NCI-H128 (cell line): Measurements from ENCODE around the gene NUDT22.

Experiments
- DNase-seq: peaks from one replicate; lab custom pipeline; 2025; ENCODE audit not compliant: unreplicated experiment; lab: John Stamatoyannopoulos, UW

The NUDT22 gene

DNA sequence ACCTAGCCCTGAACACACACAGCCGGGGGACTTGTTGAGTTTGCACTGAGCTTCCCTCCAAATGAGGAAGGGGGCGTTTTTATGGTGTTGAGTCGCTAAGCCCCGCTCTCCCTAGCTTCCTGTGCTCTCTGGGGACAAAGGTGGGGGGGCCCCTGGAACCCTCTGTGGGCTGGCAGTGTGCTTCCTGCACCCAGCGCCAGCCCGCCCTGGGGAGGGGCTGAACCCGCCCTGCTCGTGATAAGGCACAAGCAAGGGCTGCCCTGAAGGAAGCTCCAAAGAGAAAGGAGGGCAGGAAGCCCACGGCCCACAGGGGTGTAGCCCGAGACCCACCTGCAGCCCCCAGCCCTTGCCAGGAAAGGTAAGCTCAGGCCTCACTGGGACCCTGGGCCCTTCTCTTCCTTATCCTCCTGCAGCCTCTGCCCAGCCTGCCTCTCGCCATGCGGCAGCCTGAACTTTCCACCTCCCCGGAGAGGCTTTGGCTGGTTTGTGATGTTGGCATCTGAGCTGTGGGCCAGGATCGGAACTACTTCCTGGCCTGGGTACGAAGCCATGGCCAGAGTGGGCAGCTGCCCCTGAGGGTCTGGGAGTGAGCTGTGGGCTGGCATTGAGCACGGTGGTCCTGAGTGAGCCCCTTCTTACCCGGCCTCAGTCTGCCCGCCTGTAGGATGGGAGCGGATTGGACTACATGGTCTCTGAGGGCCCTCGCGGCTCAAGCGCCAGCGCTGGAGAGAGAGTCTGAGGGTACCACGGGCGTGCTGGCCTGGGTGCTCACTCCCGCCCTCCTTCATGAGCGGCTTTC lies 19.4 kb upstream of the NUDT22 start, which contains the start of gene FERMT3:
Gene FERMT3, plus strand, starts transcription at position 265 of the 799 bp plus-strand sequence. CDS start 644 bp downstream, outside the sequence.
- no peak for DNase-seq

DNA sequence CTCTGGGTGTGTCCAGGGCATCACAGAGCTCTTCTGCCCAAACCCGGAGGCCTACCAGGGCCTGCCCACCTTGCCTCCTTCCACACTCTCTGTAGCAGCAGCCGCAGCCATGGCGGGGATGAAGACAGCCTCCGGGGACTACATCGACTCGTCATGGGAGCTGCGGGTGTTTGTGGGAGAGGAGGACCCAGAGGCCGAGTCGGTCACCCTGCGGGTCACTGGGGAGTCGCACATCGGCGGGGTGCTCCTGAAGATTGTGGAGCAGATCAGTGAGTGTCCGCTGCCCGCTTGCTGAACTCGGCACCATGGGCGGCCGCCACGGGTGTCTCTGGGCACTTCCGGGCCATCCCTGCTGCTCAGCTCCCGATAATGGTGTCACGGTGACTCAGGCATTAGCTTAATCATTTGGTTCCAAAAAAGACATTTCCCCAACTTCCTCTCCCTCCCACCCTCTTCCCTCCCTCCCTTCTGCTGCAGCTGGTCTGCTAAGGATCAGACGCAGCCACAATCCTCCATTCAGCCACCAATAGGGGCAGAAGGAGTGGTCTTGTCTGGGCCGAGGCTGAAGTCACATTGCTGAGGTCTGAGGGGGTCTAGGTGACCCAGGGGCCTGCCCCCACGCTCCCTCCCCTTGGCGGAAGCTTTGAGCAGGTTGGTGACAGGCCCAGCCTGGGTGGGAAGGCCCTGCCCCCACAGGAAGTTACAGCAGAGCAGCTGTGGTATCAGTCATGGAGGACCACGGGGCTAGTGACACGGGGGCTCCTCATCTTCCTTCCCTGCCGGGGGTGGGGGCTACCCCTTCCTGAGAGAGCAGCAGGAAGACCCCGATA lies 18.6 kb upstream of the NUDT22 start:
- DNase-seq: no peak

DNA sequence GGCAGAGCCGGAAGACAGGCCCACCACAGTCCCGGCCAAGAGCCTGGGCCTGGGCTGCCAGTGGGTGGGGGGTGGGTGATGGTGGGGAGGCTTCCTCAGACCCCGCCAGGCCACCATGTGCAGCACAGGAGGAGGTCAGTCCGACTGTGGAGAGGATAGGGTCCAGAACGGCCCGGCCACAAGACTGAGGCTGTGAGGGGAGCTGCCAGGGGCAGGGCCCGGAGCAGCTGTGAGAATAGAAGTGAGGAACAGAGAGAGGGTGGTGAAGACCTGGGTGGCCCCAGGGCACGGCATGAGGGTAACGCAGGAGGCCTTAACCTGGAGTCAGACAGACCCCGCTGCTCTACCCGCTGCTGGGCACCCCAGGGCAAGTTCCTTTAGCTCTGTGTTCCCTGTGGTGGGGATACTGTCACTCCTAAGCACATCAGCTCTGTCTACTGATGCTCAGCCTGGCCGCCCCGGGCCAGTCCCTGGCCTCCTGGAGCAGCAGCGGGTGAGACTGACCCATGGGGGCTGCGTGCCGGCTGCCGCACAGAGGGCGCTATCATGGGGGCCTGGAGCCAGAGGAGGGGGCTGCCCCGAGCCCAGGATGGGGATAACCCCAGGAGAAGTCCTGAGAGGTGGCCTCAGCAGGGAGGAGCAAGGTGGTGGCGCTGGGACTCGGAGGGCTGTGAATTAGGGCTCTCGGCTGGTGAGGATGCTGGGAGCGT lies 17.8 kb upstream of the NUDT22 start:
- no peak for DNase-seq

DNA sequence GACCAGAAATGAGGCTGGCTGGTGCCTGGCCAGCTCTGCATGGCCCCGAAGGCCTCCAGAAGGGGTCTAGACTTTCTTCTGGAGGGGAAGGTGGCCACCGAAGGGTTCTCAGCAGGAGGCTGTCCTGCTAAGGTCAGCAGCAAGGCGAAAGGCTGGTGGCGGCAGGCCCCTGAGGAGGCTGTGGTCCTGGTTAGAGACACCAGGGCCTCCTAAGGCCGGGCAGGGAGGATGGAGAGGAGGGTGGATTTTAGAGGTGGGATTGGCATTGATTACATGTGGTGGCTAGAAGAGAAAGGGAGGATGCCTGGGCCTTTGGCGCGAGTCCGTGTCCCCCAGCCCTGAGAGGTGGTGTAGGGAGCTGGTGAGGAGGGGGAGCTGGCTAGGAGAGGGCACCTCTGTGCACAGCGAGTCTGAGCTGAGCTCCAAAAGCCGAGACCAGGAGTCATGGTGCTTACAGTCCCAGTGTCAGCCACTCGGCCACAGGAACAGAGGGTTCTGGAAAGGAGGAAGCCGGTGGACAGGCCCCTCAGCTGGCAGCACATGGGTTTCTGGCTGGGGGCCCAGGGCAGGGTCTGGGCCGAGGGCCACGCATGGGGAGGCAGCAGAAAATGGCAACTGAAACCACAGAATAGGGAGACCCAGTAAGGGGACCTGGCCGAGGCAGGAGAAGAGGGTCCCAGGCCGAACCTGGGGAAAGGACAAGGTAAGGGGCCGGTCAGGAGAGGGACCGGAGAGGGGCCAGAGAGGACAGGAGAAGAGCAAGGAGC lies 17.1 kb upstream of the NUDT22 start:
- DNase-seq: no peak

DNA sequence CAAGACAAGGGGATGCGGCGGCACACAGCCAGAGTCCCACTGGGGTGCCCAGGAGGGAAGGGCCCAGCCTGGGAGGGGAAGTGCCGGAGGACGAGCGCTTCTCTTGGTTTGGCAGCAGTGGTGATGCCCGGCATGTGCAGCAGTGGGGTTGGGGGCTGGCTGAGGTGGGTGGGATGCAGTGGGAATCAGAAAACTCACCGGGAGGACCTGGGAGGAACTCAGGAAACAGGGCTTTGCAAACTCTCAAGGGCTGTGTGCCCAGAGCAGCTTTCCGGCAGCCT lies 16.6 kb upstream of the NUDT22 start:
- DNase-seq: no peak

DNA sequence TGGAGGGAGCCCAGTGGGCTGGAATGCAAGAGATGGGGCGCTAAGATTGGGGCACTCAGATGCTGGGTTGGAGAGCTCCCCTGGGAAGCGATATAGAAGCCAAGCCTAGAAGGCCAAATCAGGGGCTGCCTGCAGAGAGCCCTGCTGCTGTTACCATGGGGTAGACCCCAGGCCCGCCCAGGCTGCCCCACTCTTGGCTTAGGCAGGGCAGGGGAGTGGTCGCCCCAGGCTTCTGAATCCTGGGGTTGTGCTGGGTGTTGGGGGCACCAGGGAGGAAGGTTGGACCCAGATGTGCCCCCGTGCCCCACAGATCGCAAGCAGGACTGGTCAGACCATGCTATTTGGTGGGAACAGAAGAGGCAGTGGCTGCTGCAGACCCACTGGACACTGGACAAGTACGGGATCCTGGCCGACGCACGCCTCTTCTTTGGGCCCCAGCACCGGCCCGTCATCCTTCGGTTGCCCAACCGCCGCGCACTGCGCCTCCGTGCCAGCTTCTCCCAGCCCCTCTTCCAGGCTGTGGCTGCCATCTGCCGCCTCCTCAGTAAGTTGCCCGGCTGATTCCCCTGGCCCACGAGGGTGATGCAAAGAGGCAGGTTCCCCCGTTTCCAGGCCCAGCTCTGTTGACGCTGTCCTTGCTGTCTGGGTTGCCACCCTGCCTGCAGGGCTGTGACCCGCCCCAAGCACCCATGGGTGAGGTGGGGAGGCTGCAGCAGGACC lies 15.6 kb upstream of the NUDT22 start:
- DNase-seq: no peak

DNA sequence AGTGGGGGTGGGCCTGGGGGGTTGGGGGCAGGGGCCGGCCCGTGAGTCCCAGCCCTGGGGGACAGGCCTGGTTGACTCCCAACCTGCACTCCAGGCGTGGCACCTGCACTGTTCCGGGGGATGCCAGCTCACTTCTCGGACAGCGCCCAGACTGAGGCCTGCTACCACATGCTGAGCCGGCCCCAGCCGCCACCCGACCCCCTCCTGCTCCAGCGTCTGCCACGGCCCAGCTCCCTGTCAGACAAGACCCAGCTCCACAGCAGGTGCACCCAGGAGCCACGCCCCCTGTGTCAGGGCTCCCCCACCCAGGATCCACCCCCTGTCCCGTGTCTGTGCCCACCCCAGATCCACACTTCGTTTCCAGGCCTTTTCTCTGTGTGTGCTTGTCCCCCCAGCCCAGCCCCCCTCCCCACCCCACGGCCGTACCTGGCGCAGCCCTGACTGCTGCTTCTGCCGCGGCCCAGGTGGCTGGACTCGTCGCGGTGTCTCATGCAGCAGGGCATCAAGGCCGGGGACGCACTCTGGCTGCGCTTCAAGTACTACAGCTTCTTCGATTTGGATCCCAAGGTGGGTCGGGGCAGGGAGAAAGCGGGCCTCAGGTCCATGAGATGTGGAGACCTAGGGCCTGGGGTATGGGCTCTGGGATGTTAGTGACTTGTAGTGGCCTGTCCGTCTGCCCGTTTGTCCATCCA lies 14.7 kb upstream of the NUDT22 start:
- DNase-seq: no peak

DNA sequence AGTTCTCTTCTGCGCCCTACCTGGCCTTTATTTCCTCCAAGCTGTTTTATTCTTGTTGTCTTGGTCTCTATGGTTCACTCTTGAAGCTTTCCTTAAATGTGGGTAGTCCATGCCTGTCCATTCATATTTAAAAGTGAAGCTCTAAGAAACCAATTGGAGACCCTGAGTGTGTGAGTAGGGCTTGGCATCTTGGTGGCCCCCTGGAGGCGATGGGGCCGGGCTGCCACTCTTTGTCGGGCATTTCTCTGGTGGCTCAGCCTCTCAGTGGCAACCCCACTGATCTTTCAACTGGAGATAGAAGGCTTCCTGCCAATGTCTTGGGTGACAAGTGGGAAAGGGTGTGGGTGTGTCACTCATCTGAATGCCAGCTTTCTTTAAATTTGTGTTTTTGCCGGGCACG lies 9.2 kb upstream of the NUDT22 start:
- DNase-seq: no peak

DNA sequence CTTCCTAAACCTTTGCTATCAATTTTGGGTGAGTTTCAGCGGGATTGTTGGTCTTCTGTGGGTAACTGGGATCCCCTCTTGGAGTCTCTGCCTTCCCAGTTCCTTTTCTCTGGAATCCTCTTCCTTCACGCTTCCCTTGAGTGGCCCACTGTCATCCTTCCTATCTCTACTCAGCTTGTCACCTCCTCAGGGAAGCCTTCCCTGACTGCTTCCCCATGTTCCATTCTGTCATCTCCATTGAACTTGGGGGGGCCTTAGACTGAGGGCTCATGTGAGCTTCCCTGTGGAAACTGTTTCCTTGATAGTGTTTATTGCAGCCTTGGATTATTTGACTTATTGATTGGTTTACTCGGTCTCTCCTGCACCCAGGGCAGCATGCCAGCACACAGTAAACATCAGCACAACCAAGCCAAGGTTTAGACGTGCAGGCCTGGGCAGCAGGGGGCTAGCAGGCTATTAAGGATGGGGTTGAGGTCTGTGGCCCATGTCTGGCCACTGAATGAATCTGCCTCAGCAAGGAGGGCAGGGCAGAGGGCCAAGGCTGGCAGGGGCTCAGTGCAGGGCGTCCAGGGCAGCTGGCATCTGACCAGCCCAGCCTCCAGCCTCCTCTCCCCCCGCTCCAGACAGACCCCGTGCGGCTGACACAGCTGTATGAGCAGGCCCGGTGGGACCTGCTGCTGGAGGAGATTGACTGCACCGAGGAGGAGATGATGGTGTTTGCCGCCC lies 7.3 kb upstream of the NUDT22 start:
- no peak for DNase-seq

DNA sequence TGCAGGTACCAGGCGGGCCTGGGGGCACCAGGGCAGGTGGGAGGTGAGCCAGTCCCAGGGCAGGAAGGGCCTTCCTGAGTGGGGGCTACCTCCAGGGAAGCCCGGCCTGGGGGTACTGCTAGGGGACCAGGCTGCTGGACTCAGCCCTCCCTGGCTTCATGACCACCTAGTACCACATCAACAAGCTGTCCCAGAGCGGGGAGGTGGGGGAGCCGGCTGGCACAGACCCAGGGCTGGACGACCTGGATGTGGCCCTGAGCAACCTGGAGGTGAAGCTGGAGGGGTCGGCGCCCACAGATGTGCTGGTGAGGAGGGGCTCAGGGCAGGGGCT lies 6.8 kb upstream of the NUDT22 start:
- no peak for DNase-seq

DNA sequence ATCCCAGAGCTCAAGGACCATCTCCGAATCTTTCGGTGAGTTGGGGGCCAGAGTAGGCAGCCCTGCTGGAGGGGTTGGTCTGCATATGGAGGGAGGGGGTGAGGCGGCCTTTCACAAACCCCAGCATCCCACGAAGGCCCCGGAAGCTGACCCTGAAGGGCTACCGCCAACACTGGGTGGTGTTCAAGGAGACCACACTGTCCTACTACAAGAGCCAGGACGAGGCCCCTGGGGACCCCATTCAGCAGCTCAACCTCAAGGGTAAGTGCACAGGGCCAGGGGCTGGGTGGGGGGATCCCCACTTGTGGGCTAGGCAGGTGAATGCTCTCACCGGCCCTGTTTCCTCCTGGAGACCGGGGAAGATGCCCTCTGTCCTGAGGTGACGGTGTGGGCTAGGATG lies 6.3 kb upstream of the NUDT22 start:
- DNase-seq: no peak

DNA sequence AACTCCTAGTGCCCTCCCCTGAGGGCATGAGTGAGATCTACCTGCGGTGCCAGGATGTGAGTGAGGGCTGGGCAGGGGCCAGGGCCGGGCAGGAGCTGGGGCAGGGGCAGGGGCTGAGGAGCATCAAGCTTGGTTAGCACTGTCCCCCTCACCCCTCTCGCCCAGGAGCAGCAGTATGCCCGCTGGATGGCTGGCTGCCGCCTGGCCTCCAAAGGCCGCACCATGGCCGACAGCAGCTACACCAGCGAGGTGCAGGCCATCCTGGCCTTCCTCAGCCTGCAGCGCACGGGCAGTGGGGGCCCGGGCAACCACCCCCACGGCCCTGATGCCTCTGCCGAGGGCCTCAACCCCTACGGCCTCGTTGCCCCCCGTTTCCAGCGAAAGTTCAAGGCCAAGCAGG lies 5.8 kb upstream of the NUDT22 start:
- DNase-seq: no peak

DNA sequence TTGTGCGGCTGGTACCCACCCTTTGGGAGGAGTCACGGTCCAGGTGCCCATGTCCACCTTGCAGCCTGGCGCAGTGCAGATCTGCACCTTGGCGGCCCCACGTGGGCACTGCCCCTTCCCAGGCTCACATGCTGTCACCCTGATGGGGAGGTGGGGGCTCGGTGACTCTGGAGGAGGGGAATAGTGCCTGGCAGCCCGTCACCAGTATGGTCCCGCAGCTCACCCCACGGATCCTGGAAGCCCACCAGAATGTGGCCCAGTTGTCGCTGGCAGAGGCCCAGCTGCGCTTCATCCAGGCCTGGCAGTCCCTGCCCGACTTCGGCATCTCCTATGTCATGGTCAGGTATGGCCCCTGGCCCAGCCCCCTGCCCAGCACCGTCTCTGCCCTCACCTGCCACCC lies 5.3 kb upstream of the NUDT22 start:
- DNase-seq: no peak

DNA sequence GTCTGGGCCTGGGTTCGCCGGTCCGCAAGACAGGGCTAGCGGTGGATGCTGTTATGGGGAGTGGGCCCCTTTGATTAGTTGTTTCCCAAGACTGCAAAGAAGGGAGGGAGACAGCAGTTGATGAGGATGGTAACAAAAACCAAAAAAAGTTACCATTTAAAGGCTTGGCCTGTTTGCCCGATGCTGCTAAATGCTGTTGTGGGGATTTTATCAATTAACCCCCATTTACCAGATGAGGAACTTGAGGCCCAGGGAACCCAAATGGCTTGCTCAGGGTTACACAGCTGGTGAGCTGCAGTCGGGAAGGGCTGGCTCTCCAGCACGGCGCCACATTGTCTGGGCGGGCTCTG lies 3.4 kb upstream of the NUDT22 start:
- DNase-seq: no peak

DNA sequence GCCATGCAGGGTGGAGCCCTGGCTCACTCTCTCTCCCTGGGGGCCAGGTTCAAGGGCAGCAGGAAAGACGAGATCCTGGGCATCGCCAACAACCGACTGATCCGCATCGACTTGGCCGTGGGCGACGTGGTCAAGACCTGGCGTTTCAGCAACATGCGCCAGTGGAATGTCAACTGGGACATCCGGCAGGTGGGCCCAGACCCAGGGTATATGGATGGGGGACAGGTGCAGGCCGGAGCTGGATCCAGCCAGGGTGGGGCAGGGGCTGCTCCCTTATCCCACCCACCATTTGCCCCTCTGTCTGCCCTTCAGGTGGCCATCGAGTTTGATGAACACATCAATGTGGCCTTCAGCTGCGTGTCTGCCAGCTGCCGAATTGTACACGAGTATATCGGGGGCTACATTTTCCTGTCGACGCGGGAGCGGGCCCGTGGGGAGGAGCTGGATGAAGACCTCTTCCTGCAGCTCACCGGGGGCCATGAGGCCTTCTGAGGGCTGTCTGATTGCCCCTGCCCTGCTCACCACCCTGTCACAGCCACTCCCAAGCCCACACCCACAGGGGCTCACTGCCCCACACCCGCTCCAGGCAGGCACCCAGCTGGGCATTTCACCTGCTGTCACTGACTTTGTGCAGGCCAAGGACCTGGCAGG lies 2.9 kb upstream of the NUDT22 start:
- DNase-seq: no peak

DNA sequence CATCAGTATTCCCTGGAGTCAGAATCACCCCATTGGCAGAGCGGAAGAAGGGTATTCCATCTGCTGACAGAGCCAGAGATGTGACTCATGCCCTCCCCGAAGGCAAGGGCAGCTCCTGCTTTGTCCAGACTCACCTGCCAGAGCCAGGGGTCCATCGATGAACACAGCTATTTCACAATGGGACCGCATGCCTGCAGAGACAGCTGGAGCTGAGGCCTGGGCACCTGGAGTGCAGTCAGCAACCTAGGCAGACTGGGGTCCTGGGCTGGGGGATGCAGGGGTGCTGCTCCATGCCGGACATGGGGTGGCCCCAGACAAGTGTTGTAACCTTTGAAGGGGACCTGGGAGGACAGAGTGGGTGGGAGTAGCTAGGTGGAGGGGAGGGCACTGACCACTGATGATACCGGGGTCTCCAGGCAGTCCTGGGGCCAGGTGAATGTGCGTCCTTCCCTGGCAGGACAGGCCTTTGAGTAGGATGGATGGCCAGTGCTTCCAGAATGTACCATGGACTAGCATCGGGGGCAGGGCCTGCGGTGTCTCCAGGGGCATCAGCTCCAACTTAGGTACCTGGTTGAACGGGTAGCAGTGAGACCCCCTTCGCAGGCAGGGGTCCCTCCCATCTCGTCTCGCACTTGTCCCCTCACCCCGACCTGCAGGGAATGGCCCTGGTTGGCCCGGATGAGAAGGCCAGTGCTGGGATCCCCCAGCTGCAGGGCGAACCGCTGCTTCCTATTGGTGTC lies 1.8 kb upstream of the NUDT22 start:
- DNase-seq: no peak

DNA sequence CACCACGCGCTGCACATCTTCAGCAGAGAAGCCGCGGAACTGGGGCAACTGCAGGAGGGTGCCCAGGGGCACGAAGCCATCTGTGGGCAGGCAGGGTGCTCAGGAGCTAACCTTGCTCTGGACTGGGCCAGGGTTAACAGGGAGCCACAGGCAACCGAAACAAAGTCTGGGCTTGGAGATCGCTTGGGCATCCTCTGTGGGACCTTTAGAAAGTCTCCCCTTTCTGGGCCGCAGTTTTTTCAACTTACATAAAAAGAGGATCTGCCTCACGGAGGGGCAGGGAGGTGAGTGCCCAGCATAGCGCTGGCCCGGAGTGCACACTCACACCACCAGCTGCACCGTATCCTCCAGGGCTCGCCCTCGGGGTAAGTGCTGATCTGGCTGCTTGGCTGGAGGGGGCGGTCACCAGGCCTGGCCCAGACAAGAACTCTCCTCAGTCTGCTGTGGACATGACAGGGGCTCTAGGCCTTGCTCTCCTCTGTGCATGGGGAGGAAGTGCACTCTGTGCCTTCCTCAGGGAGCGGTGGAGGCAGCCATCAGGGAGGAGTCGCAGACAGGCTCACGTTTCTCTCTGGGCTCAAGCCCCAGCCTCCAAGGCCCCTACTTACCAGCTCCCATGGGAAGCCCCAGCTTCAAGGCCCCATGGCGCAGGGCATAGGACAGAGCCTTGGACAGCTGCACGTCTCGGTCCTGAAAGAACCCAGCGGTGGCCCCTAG lies 1.0 kb upstream of the NUDT22 start:
- no peak for DNase-seq
